Measurements from ENCODE around the gene TRIM69. TPM values are rescaled to one million over a fixed set of nuclear protein-coding genes. Genes with fewer than 3 reads are reported as not detected.
"Not testable (repeated sequence)": the region's sequence is repeated elsewhere in the genome, so short reads cannot be mapped to it uniquely, and the experiment has no call there.

Gene TRIM69
- total RNA-seq, 1 donor: 7.5 TPM

DNA sequence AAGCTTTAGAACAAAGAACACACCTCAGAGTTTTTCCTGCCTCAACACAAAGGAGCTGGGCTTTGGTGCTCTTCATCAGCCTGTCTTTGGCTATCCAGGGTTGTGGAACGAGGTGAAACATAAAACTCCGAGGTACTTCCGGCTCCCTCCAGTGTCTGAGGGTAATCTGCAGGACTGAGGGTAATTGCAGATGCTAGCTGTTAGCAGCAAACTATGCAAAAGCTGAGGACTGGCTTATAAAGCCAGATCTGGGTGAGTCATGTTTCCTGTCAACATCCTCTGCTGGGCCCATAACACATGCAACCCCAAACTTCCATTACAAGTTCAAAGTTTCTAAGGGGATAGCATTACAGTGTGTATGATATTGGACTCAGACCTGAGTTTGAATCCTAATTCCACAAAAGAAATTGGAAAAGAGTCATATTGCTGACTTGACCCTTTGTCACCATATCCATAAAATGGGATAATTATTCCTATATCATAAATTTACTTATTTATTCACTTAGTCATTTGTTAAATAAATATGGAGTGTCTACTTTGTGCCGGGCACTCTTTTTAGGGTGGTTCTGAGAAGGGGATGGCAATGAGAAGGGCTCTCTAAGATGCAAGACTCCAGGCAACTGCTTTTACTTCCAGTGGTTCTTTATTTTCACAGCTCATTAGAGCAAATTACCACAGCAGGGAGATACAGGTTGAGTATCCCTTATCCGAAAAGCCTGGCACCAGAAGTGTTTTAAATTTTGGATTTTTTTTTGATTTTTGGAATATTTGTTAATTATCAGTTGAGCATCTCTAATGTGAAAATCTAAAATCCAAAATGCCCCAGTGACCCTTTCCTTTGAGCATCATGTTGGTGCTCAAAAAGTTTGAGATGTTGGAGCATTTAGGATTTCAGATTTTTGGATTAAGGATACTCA lies 9.5 kb upstream of the TRIM69 start:
- peak overlapping the region; percentile 50 for H3K4me3 ChIP-seq (ENCODE audit: low read length)

GRCh38 chr15:44727485-44728231 lies 8.7 kb upstream of the TRIM69 start:
- Histone ChIP-seq H3K9me3 (ENCODE audit: low read depth, low read length) (no peaks in the 10 kb centered on the region), H3K27me3 (ENCODE audit: insufficient read depth, low read length) (no peaks in the 10 kb centered on the region), H3K4me3 (ENCODE audit: low read length) (no peak overlapping the region), H3K4me1 (ENCODE audit: insufficient read depth, low read length) (peaks cover 81% of the 10 kb centered on the region)

More for the DNA sequence above, 9.5 kb upstream of the TRIM69 start:
- no peaks in the 10 kb centered on the region for H3K9me3 ChIP-seq (ENCODE audit: low read depth, low read length)
- no peaks in the 10 kb centered on the region for H3K27me3 ChIP-seq (ENCODE audit: insufficient read depth, low read length)
- H3K4me1 ChIP-seq (ENCODE audit: insufficient read depth, low read length): peaks cover 85% of the 10 kb centered on the region

GRCh38 chr15:44728232-44728575 lies 8.1 kb upstream of the TRIM69 start:
- H3K27me3 ChIP-seq (ENCODE audit: insufficient read depth, low read length); H3K9me3 ChIP-seq (ENCODE audit: low read depth, low read length): not testable (repeated sequence)
- Histone ChIP-seq H3K4me1 (ENCODE audit: insufficient read depth, low read length) (peaks cover 75% of the 10 kb centered on the region), H3K4me3 (ENCODE audit: low read length) (peak overlapping the region; percentile 5)

- peak overlapping the region; percentile 82 for H3K4me3 ChIP-seq (ENCODE audit: low read length)
- H3K9me3 ChIP-seq (ENCODE audit: low read depth, low read length): no peaks in the 10 kb centered on the region
- H3K27me3 ChIP-seq (ENCODE audit: insufficient read depth, low read length): no peaks in the 10 kb centered on the region
- peaks cover 69% of the 10 kb centered on the region for H3K4me1 ChIP-seq (ENCODE audit: insufficient read depth, low read length)
These were observed 7.5 kb upstream of the TRIM69 start for GRCh38 chr15:44728576-44729407.

DNA sequence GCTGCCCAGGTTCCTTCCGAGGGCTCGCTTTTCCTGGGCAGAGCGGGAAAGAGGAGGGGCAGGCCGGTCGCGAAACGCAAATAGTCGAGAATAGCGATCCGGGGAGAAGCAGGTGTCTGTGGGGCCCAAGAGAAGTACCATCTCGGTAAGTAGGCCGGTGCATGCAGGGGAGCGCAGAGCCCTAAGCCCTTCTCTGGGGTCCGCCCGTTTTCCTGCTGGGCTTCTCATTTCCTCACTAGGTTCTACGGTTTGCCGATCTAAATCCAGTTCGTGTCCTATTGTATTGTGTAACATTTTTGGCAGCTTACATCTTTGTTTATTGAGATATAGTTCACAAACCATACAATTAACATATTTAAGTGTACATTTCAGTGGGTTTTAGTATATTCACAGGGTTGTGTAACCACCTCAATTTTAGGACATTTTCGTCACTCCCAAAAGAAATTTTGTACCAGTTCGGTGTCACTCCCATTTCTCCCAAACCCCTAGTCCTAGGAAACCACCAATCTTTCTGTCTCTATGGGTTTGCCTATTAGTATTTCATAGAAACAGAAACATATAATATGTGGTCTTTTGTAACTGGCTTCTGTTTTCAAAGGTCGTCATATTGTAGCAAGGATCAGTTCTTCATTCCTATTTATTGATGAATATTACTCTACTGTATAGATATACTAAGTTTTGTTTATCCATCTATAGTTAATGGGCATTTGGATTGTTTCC lies 6.8 kb upstream of the TRIM69 start:
- Histone ChIP-seq H3K4me3 (ENCODE audit: low read length) (peak overlapping the region; percentile 82), H3K4me1 (ENCODE audit: insufficient read depth, low read length) (peaks cover 67% of the 10 kb centered on the region), H3K9me3 (ENCODE audit: low read depth, low read length) (no peaks in the 10 kb centered on the region), H3K27me3 (ENCODE audit: insufficient read depth, low read length) (no peaks in the 10 kb centered on the region)

GRCh38 chr15:44734839-44735481 lies 1.4 kb upstream of the TRIM69 start:
- no peaks in the 10 kb centered on the region for H3K27me3 ChIP-seq (ENCODE audit: insufficient read depth, low read length)
- H3K4me3 ChIP-seq (ENCODE audit: low read length): no peak overlapping the region
- peaks cover 54% of the 10 kb centered on the region for H3K4me1 ChIP-seq (ENCODE audit: insufficient read depth, low read length)
- no peaks in the 10 kb centered on the region for H3K9me3 ChIP-seq (ENCODE audit: low read depth, low read length)

GRCh38 chr15:44735482-44736180 lies 697 bp upstream of the TRIM69 start:
- no peaks in the 10 kb centered on the region for H3K27me3 ChIP-seq (ENCODE audit: insufficient read depth, low read length)
- H3K4me1 ChIP-seq (ENCODE audit: insufficient read depth, low read length): peaks cover 48% of the 10 kb centered on the region
- H3K4me3 ChIP-seq (ENCODE audit: low read length): no peak overlapping the region
- H3K9me3 ChIP-seq (ENCODE audit: low read depth, low read length): no peaks in the 10 kb centered on the region

DNA sequence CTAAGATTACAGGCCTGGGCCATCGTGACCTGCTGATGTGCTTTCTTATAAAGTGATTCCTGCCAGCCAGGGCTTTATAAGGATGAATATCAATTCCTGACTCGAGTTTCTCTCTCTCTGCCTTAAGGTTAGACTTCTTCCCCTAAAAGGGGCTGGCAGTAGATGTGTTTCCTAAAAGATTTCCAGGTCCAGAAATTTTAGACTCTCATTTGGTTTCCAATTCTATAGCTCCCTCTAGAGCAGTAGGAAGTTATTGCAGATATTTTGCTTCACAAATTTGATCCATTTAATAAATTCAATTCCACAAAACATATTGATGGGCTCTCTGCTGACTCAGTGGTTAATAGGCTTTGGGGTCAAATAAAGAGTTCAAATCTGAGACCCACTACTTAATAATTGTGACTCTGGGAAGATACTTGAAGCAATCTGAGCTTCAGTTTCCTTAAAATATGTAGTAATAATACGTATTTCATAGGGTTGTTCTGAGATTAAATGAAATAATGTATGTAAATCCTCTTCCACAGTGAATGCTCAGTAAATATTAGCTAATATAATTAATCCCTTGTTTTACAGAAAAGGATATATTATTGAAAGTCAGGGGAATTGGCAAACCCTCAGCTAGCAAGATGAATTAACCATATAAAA lies 2.1 kb downstream of the TRIM69 start:
- Histone ChIP-seq H3K4me1 (ENCODE audit: insufficient read depth, low read length) (peaks cover 32% of the 10 kb centered on the region), H3K4me3 (ENCODE audit: low read length) (no peak overlapping the region), H3K9me3 (ENCODE audit: low read depth, low read length) (no peaks in the 10 kb centered on the region), H3K27me3 (ENCODE audit: insufficient read depth, low read length) (no peaks in the 10 kb centered on the region)

DNA sequence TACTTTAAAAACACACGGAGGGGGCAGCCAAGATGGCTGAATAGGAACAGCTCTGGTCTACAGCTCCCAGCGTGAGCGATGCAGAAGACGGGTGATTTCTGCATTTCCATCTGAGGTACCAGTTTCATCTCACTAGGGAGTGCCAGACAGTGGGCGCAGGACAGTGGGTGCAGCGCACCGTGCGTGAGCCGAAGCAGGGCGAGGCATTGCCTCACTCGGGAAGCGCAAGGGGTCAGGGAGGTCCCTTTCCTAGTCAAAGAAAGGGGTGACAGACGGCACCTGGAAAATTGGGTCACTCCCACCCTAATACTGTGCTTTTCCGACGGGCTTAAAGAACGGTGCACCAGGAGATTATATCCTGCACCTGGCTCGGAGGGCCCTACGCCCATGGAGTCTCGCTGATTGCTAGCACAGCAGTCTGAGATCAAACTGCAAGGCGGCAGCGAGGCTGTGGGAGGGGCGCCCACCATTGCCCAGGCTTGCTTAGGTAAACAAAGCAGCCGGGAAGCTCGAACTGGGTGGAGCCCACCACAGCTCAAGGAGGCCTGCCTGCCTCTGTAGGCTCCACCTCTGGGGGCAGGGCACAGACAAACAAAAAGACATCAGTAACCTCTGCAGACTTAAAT lies 3.0 kb downstream of the TRIM69 start:
- not testable (repeated sequence) for H3K4me3 ChIP-seq (ENCODE audit: low read length); H3K9me3 ChIP-seq (ENCODE audit: low read depth, low read length); H3K27me3 ChIP-seq (ENCODE audit: insufficient read depth, low read length)
- peaks cover 29% of the 10 kb centered on the region for H3K4me1 ChIP-seq (ENCODE audit: insufficient read depth, low read length)

GRCh38 chr15:44743454-44743853 lies 7.1 kb downstream of the TRIM69 start:
- H3K4me1 ChIP-seq (ENCODE audit: insufficient read depth, low read length); H3K9me3 ChIP-seq (ENCODE audit: low read depth, low read length); H3K27me3 ChIP-seq (ENCODE audit: insufficient read depth, low read length); H3K4me3 ChIP-seq (ENCODE audit: low read length): not testable (repeated sequence)

DNA sequence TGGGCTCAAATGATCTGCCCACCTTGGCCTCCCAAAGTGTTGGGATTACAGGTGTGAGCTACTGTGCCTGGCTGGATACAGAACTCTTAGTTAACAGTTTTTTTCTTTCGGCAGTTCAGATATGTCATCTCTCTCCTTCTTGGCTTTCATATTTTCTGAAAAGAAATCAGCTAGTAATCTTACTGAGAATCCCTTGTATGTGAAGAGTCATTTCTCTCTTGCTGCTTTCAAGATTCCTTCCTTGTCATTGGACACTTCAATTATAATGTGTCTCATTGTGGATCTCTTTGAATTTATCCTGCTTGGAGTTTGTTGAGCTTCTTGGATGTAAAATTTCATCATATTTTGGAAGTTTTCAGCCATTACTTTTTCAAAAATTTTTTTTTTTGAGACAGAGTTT lies 17.0 kb downstream of the TRIM69 start:
- no peak overlapping the region for H3K4me3 ChIP-seq (ENCODE audit: low read length)

DNA sequence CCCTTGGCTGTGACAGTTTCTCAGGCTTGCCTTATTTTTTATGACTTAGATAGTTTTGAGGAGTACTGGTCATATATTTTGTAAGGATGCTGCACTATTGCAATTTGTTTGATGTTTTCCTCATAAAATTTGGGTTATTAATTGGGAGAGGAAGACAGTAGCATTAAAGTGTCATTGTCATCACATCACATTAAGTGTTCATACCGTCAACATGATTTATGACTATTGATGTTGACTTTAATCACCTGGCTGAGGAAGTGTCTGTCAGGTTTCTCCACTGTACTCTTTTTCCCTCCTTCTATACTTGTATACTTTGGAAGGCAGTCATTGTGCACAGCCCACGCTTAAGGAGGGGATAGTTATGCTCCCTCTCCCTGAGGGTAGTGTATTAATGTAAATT lies 26.9 kb downstream of the TRIM69 start:
- Histone ChIP-seq H3K4me3 (ENCODE audit: low read length) (no peak overlapping the region), H3K4me1 (ENCODE audit: insufficient read depth, low read length) (no peaks in the 10 kb centered on the region), H3K27me3 (ENCODE audit: insufficient read depth, low read length) (no peaks in the 10 kb centered on the region), H3K9me3 (ENCODE audit: low read depth, low read length) (no peaks in the 10 kb centered on the region)

More for the DNA sequence above, 17.0 kb downstream of the TRIM69 start:
- peaks cover 4% of the 10 kb centered on the region for H3K9me3 ChIP-seq (ENCODE audit: low read depth, low read length)
- H3K27me3 ChIP-seq (ENCODE audit: insufficient read depth, low read length): no peaks in the 10 kb centered on the region
- H3K4me1 ChIP-seq (ENCODE audit: insufficient read depth, low read length): no peaks in the 10 kb centered on the region

GRCh38 chr15:44763848-44764247 lies 27.5 kb downstream of the TRIM69 start:
- H3K4me3 ChIP-seq (ENCODE audit: low read length): no peak overlapping the region
- no peaks in the 10 kb centered on the region for H3K27me3 ChIP-seq (ENCODE audit: insufficient read depth, low read length)
- no peaks in the 10 kb centered on the region for H3K9me3 ChIP-seq (ENCODE audit: low read depth, low read length)
- H3K4me1 ChIP-seq (ENCODE audit: insufficient read depth, low read length): no peaks in the 10 kb centered on the region
